Rectal smooth muscle tissue (tissue), 1 donor: ENCODE results near the gene NKG7.
"Not testable (repeated sequence)": the region's sequence is repeated elsewhere in the genome, so short reads cannot be mapped to it uniquely, and the experiment has no call there.

ENCODE experiments used
- H3K27ac ChIP-seq: one replicate; pipeline ENCODE4 v1.7.0; 2013; ENCODE audit warnings: low read depth, low read length, inconsistent platforms
- H3K27me3 ChIP-seq: one replicate; pipeline ENCODE4 v1.7.0; 2013; ENCODE audit warnings: low read length; ENCODE audit not compliant: control insufficient read depth, insufficient read depth
- H3K36me3 ChIP-seq: one replicate; pipeline ENCODE4 v1.7.0; 2013; ENCODE audit warnings: low read length; ENCODE audit not compliant: control insufficient read depth, insufficient read depth
- H3K4me1 ChIP-seq: one replicate; pipeline ENCODE4 v1.7.0; 2013; ENCODE audit warnings: low read length; ENCODE audit not compliant: control insufficient read depth, insufficient read depth
- H3K4me3 ChIP-seq: one replicate; pipeline ENCODE4 v1.7.0; 2013; ENCODE audit warnings: low read length
- H3K9ac ChIP-seq: one replicate; pipeline ENCODE4 v1.7.0; 2013; ENCODE audit warnings: low read length

Gene NKG7

DNA sequence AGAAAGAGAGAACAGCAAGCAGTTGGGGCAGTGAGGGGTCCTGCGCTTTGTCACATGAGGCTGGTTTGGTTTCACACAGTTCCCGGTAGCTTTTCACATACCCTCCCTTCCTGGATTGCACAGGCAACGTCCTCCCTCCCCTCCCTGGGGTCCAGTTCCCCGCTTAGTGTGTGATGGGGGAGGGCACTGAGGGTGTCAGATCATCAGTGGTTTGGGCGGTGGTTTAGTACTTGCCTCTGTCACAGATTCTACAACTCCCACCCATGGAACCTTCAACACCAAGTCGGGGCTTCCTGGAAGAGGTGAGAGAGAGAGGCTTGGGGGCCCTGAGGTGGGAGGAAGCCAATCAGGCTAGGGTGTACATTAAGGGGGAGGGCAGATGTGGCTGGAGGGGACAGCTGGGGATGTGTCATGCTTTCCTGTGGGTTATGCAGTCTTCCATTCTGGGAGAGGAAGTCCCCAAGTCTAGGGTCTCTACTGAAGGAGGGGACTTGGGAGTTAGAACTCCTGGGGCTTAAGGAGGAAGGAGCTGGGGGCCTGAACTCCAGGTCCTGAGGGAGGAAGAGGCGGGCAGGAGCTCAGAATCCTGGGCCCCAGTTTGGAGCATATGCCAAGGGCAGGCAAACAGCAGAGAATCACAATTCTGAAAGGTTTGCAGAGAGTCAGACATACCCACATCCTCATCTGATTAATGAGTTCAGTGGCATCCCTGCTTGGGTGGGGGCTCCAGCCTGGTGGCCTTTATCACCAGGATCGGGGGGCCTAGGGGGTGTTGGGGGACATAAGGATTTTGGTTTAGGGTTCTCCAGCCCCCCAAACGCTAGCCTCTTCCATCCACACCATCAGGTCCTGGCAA, at the start of gene NKG7:
TSS of gene NKG7 (minus strand) at position 6 of the 856 bp plus-strand sequence. CDS start 119 bp downstream, outside the sequence.
- Histone ChIP-seq H3K4me1 (no peaks in the 10 kb centered on the region), H3K4me3 (peak within 1 kb of the TSS; percentile 2), H3K27me3 (no peaks in the 10 kb centered on the region), H3K9ac (no peak within 1 kb of the TSS), H3K27ac (no peak within 1 kb of the TSS), H3K36me3 (no peaks in the 10 kb centered on the region)

GRCh38 chr19:51422053-51422448, 49.6 kb upstream of the NKG7 start:
- no peaks in the 10 kb centered on the region for H3K36me3 ChIP-seq
- no peak overlapping the region for H3K9ac ChIP-seq
- no peak overlapping the region for H3K27ac ChIP-seq
- peaks cover 3% of the 10 kb centered on the region for H3K27me3 ChIP-seq
- no peak overlapping the region for H3K4me3 ChIP-seq
- no peaks in the 10 kb centered on the region for H3K4me1 ChIP-seq

DNA sequence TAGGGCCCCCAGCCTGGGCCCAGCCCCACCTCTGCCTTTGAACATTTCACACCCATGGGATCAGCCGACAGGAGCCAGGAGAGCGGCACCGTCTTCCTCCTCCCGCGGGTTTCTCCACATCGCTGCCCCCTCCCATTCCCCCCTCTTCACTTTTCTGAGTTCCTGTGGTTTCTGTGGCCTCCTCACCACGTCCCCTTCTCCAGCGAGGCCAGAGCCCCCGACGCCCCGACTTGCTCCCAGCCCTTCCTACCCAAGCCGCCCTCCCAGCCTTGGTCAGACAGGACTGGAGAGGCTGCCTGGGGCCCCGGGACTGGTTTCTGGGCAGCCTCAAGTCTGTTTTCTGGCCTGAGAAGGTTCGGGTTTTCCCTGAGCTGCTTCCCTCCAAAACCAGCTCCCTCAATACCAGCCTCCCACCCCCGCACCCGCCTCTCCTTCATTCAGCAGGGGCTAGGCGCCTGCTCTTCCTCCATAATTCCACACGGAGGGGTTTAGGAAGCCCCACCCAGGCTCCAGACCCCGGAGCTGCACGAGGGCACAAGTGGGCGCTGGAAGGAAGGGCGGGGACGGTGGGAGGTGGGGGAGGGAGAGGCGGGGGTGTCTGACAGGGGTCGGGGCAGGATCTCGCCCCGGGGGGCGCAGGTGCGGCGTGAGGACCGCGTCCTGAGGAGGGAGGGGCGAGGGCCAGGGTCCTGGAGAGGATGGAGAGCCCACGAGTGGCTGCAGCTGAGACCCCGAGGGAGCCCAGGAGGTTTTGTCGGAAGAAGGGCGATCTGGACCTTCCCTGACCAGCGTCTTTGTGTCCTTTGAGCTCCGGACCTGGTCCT, 49.0 kb upstream of the NKG7 start:
- Histone ChIP-seq H3K4me3 (no peak overlapping the region), H3K27me3 (peaks cover 3% of the 10 kb centered on the region), H3K36me3 (no peaks in the 10 kb centered on the region), H3K27ac (no peak overlapping the region), H3K9ac (no peak overlapping the region), H3K4me1 (no peaks in the 10 kb centered on the region)

DNA sequence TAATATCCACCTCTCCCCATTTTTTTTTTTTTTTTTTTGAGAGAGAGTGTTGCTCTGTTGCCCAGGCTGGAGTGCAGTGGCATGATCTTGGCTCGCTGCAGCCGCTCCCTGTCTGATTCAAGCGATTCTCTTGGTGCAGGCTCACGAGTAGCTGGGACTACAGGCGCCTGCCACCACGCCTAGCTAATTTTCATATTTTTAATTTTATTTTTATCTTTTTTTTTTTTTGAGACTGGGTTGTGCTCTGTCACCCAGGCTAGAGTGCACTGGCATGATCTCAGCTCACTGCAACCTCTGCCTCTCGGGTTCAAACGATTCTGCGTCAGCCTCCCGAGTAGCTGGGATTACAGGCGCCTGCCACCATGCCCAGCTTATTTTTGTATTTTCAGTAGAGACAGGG, 48.1 kb upstream of the NKG7 start:
- not testable (repeated sequence) for H3K4me1 ChIP-seq, H3K27ac ChIP-seq, H3K9ac ChIP-seq, H3K36me3 ChIP-seq, H3K27me3 ChIP-seq, H3K4me3 ChIP-seq

- H3K27ac ChIP-seq, result no peak overlapping the region
- no peak overlapping the region for H3K4me3 ChIP-seq
- H3K9ac ChIP-seq, result no peak overlapping the region
- no peaks in the 10 kb centered on the region for H3K4me1 ChIP-seq
- H3K27me3 ChIP-seq, result peaks cover 3% of the 10 kb centered on the region
- no peaks in the 10 kb centered on the region for H3K36me3 ChIP-seq
Measured at GRCh38 chr19:51418707-51419106, 46.3 kb upstream of the NKG7 start.

DNA sequence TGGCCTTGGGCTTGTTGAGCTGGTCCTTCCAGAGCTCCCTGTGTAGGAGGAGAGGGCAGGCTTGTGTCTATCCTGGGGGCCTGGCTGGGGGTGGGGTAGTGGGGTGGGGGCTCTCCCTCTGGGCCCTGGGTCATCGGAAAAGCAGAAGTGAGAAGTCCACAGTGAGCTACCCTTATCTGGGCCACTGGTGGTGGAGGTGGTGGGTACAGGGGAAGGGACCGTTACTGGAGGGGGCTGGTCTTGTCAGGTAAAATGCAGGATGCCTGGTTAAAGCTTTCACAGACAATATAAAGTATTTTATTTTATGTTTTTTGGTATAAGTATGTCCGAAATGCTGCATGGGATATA, 45.3 kb upstream of the NKG7 start:
- Histone ChIP-seq H3K4me3 (no peak overlapping the region), H3K4me1 (no peaks in the 10 kb centered on the region), H3K27ac (no peak overlapping the region), H3K9ac (no peak overlapping the region), H3K27me3 (peaks cover 3% of the 10 kb centered on the region), H3K36me3 (no peaks in the 10 kb centered on the region)

GRCh38 chr19:51417107-51417809, 44.8 kb upstream of the NKG7 start, which contains the start of gene SIGLEC10:
Gene SIGLEC10 (minus strand): TSS chr19:51417642. CDS start chr19:51417581, 61 bp downstream.
- no peaks in the 10 kb centered on the region for H3K4me1 ChIP-seq
- no peak within 1 kb of the TSS for H3K9ac ChIP-seq
- H3K27ac ChIP-seq, result no peak within 1 kb of the TSS
- peak within 1 kb of the TSS; percentile 44 for H3K4me3 ChIP-seq
- H3K36me3 ChIP-seq, result no peaks in the 10 kb centered on the region
- peaks cover 3% of the 10 kb centered on the region for H3K27me3 ChIP-seq

DNA sequence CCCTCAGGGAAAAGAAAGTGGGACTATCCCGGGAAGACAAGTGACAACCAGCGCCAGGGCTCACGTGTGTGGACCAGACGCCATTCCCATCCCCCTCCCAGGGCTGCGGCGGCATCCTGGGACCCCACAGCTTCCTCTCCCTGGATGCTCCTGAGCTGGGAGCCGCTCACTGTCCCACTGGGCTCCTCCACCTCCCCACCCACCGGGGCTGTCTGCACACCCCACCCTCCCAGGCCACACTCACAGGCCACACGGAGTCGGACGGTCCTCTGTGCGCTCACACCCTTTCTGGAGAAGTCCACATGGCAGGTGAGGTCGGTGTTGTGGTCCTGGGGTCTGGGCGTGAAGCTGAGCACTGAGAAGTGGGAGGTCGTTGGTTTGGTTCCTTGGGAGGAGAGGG, 44.0 kb upstream of the NKG7 start:
- not testable (repeated sequence) for H3K27me3 ChIP-seq, H3K4me1 ChIP-seq, H3K4me3 ChIP-seq, H3K36me3 ChIP-seq, H3K27ac ChIP-seq, H3K9ac ChIP-seq

GRCh38 chr19:51415187-51415586, 42.7 kb upstream of the NKG7 start:
- H3K27ac ChIP-seq, result no peak overlapping the region
- no peaks in the 10 kb centered on the region for H3K27me3 ChIP-seq
- no peaks in the 10 kb centered on the region for H3K4me1 ChIP-seq
- H3K36me3 ChIP-seq, result no peaks in the 10 kb centered on the region
- no peak overlapping the region for H3K9ac ChIP-seq
- H3K4me3 ChIP-seq, result no peak overlapping the region

DNA sequence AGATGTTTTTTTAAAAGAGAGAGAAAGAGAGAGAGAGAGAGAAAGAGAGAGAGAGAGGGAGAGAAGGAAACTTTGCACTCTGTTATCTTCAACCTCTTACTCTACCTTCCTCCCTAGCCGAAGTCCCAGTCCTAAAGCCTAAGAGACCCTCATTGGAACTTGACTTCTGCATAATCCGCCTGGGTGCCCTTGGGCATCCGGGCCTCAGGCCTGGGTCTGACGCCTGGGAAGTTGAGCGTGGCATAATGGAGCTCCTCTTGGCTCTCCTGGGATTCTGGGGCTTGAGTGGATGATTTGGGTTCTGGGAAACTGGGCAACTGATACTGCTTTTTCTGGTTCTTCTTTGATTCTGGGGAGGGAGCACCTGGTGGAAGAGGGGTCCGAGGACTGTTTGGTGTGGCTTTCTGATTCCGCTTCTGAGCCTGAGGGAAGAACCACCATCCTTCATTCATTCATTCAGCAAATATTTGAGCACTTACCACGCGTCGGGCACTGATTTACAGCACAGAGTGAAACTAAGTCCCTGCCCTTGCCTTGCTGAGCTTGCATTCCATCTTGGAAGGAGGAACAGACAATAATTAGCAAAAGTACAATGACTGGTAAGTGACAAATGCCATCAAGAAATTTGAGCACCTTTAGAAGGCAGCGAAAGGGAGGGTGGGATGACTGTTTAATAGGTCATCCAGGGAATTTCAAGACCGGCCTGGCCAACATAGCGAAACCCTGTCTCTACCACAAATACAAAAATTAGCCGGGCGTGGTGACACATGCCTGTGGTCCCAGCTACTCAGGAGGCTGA, 38.7 kb upstream of the NKG7 start:
- no peaks in the 10 kb centered on the region for H3K36me3 ChIP-seq
- no peaks in the 10 kb centered on the region for H3K4me1 ChIP-seq

GRCh38 chr19:51407511-51408131, 35.2 kb upstream of the NKG7 start:
- no peak overlapping the region for H3K27ac ChIP-seq
- H3K27me3 ChIP-seq, result no peaks in the 10 kb centered on the region
- no peak overlapping the region for H3K4me3 ChIP-seq
- no peaks in the 10 kb centered on the region for H3K4me1 ChIP-seq
- H3K9ac ChIP-seq, result no peak overlapping the region
- H3K36me3 ChIP-seq, result no peaks in the 10 kb centered on the region

More for the DNA sequence above, 38.7 kb upstream of the NKG7 start:
- H3K27ac ChIP-seq, result no peak overlapping the region
- no peak overlapping the region for H3K4me3 ChIP-seq
- no peaks in the 10 kb centered on the region for H3K27me3 ChIP-seq
- H3K9ac ChIP-seq, result no peak overlapping the region
